HK-2 (cell line): ENCODE results near the gene FAHD2A.
"Not testable (repeated sequence)": the region's sequence is repeated elsewhere in the genome, so short reads cannot be mapped to it uniquely, and the experiment has no call there.

Experiments
- DNase-seq: peaks from one replicate; pipeline ENCODE4 v3.0.0-alpha.2; 2018; ENCODE audit not compliant: unreplicated experiment

Gene FAHD2A

GRCh38 chr2:95390881-95391321, 11.6 kb upstream of the FAHD2A start:
- DNase-seq = no peak

DNA sequence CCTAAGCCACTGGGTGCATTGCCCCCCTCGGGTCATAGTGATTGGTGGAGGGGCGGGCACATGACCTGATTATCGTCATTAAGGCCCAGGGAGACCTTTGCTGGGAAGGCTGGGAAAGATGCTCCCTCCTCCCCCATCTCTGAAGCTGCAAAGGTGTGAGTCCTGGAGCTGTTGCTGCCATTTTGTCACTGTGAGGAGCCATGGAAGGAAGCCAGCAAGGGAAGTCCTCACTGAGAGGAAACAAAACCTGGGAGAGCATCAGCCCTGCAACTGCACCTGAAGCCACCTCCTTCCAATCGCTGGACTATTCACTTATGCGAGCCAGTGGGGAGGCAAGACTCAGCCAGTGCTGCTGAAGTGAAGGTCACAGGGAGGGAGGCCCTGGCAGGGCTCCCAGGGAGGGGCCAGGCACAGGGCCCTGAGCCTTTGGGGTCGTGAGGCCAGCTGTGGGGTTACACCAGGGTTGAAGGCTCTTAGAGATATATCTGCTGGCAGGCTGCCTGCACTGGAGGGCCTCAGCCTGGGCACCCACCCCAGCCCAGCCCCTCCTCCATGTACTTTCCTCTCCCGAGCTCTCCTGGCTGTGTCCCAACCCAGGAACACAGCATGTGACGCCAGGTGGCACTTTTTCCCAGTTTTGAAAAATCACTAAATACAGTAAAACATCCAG, 10.7 kb upstream of the FAHD2A start:
- no peak for DNase-seq

DNA sequence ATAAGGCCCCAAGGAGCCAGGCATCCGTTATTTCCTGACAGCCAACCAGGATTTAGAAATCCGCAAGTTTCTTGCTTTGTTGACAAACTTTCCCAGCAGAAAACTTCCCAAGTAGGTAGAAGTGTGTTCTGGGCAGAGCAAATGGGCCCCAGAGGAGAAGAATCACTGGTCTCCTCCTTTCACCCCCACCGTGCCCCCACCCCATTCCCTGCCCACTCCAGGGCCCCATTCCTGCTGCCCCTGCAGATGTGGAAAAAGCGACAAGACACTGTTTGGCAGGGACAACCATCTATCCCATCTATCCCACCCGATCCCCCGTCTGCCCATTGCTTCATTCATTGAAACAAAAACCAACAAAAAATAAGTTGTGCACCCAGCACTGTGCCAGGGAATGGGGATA, 10.2 kb upstream of the FAHD2A start:
- no peak for DNase-seq

- DNase-seq = no peak
These were observed 9.6 kb upstream of the FAHD2A start for GRCh38 chr2:95392730-95393455.

GRCh38 chr2:95393901-95394300, 8.6 kb upstream of the FAHD2A start:
- DNase-seq = no peak

DNA sequence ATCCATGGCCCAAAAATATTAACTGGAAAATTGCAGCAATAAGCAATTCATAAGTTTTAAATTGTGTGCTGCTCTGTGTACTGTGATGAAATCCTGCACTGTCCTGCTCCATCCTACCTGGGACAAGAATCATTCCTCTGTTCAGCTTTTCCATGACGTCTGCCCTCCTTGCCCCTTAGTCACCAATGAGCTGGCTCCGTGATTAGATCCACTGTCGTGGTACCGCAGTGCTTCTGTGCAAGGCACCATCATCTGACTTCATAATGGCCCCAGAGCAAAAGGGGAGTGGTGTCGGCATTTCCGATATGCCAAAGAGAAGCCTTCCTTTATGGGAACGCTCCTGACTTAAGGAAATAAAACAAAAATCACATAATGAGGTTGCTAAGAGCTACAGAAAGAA, 3.4 kb upstream of the FAHD2A start:
- no peak for DNase-seq

- no peak for DNase-seq
These were observed 1.0 kb upstream of the FAHD2A start for GRCh38 chr2:95401480-95401879.

DNA sequence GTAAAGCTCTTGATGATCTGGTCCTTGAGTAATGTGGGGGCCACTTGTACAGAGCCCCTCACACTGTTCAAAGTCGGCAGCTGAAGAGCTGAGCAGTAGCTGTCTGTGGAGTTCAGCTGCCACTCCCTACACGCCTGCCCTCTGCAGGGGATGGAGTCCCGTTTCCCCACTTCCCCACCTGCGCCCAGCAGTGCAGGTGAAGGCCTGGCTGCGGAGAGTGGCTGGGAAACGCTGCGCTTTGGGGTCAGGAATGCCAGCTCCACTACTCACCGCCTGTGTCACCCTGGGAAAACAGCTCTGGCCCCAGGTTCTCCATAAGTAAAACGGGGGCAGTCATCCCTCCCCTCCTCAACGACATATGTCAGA, 521 bp upstream of the FAHD2A start:
- DNase-seq = not testable (repeated sequence)

DNA sequence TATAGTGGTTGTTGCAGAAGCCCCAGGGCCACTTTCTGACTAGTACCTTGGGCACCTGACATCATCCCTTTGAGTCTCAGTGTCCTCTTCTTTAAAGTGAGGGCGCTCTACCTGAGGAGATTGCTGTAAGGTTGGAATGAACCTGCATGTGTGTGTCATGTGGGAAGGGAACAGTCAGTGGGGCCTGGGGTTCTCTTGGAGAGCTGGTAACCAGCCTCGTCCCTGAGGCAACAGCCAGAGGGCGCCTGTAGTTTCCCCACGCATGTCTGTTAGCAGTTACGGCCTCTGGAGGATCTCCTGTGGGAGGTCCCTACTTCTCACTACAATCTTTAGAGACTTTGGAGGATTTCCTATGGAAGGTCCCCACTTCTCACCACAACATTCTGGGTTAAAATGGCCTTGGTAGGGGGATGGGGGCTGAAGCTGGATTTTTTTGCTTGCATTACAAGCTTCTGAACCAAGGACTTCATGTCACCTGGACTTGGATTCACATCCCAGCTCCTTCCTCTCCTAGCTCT, 755 bp downstream of the FAHD2A start:
- DNase-seq = peak; percentile 42

DNA sequence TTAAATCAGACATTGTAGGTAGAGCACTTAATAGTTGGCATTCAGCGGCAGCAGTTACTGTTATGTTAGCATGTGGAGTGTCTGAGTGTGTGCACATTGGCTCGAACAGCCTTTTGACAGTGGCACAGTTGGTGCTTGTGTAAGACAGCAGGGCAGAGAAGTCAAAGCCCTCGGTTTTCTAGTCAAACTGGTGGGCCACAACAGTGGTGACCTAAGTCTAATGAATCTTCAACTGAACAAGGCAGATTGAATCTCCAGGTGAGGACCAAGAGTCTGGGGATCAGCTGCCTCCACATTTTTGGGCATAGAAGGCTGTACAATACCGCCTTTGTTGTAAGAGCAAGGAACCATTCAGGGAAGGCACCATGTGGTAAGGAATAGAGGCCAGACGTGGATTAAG, 1.3 kb downstream of the FAHD2A start:
- not testable (repeated sequence) for DNase-seq

- not testable (repeated sequence) for DNase-seq
These were observed 2.2 kb downstream of the FAHD2A start for GRCh38 chr2:95404676-95405075.

DNA sequence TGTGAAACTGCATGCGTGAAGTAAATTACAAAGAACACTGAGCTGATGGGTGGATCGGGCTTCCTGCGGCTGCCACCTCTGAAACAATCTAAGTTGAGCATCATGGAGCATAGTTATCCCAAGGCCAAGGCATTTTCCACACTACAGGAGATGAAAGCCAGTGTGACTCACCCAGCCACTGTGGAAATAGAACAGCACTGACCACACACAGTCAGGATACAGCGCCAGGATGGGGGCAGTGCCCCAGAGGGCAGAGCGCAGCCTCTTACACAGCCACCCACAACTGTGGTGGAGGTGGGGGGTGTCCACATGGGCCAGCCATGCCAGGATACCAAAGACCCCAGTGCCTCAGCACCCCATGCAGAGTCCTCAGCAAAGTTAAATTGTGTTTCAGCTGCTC, 8.7 kb downstream of the FAHD2A start:
- DNase-seq = peak; percentile 35

DNA sequence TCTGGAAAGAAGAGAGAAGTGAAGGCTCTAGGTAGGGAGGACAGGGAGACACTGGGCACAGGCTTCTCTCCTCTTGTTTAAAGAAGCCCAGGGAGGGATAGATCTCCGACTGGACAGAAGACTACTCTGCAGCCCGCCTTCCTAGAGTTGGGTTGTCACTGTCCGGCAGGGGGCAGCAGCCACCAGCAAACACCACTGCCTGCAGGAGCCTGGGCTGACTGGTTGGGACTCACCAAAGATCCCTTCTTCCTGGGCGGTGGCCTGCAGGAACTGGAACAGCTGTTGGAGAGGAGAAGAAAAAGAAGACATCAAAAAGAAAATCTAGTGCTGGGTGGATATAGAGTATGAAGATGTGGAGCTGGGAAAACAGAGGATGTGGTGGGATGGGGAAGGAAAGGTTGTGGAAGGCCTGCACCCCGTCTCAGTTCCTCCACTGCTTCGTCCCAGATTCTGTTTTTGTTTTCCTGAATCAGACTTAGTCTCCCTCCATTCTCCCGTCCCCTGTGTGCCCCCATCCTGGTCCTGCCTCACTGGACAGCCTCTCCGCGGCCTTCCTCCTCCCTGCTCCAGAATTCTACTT, 11.6 kb downstream of the FAHD2A start:
- peak; percentile 85 for DNase-seq

DNA sequence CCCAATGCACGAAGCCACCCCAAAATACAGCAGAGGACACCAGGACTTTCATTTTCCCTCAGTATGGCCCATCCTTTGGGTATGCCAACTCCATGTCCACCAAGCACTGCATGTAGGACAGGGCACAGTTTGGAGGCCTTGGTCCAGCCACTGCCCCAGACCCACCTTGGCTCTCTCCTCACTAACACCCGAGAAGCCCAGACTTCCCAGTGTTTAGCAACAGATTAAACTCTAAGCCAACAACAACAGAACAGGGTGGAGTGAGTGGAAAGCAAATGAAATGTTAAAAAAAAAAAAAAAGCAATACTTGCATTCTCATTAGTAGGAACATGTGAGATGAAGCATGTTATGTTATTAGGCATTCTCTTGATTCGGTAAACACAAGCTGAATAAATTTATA, 12.6 kb downstream of the FAHD2A start:
- DNase-seq = not testable (repeated sequence)

DNA sequence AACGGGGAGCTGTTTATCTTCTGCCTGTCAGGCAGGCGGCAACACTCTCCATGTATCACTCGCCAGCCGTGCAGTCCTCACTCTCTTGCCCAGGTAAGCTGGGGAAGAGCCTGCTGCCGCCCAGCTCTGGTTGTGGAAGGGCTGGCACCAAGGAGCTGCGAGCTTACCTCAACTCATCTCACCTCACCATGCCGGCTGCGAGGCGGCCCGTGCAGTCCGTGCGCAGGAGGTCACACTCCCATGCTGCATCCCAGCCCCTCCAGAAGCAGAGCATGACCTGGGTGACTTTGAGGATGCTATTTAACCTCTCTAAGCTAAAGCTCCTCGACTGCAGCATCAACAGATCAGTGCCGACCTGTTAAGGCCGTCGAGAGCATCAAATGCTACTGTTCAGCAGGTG, 13.1 kb downstream of the FAHD2A start:
- DNase-seq = not testable (repeated sequence)

- DNase-seq = not testable (repeated sequence)
These were observed 24.8 kb downstream of the FAHD2A start for GRCh38 chr2:95427196-95427867.

DNA sequence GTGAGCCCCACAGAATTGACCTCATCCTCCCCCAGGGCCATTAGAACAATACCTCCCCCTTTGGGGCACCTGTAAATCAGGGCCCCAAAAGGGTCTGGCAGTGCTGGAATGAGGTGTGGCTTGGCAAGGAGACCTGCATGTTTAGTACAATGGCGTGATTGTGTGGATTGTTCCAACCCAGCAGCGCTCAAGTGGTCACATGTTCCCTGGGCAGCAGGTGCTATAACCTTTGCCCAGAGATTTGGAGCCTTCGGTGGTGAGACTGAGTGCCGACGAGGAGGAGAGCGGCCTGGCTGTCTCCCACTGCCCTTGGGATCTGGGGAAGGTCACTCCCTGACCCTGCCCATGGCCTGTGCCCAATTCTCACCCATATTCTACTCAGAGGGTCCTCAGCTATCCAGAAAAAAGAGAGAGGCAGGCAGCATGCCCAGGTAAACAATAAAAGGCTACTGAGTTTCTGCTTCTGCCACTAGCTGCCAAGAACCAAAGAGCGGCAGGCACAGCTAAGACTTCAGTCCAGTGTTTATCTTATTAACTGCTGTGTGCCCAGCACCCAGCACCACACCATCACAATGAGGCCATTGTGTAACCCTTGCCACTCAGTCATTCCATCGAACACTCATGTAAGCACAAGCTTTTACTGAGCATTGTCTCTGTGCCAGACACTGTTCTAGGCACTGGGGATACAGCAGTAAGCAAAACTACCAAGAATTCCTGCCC, 27.4 kb downstream of the FAHD2A start:
- not testable (repeated sequence) for DNase-seq

- DNase-seq = not testable (repeated sequence)
These were observed 30.9 kb downstream of the FAHD2A start for GRCh38 chr2:95433373-95433772.

GRCh38 chr2:95433973-95434372, 31.5 kb downstream of the FAHD2A start:
- DNase-seq = not testable (repeated sequence)

GRCh38 chr2:95434507-95435076, 32.1 kb downstream of the FAHD2A start:
- DNase-seq = not testable (repeated sequence)
